SIG-M5 (cell line): Measurements from ENCODE around the gene MEDAG.

Experiments used
- DNase-seq: peaks from one replicate; lab custom pipeline; 2025; lab: John Stamatoyannopoulos, UW

MEDAG gene

GRCh38 chr13:30872685-30873461 lies 33.2 kb upstream of the MEDAG start:
- no peak for DNase-seq

GRCh38 chr13:30873499-30873898 lies 32.6 kb upstream of the MEDAG start:
- DNase-seq = no peak

- no peak for DNase-seq
Observed at GRCh38 chr13:30874111-30874510, 32.0 kb upstream of the MEDAG start.

- DNase-seq = no peak
Observed at GRCh38 chr13:30874561-30874960, 31.5 kb upstream of the MEDAG start.

- DNase-seq = no peak
Observed at GRCh38 chr13:30877335-30877734, 28.7 kb upstream of the MEDAG start.

- no peak for DNase-seq
Observed at GRCh38 chr13:30880151-30880855, 25.8 kb upstream of the MEDAG start.

GRCh38 chr13:30880856-30881155 lies 25.3 kb upstream of the MEDAG start:
- no peak for DNase-seq

GRCh38 chr13:30881191-30881651 lies 24.9 kb upstream of the MEDAG start:
- DNase-seq = no peak

- DNase-seq = no peak
Observed at GRCh38 chr13:30882026-30882850, 23.8 kb upstream of the MEDAG start.

GRCh38 chr13:30882996-30883766 lies 22.9 kb upstream of the MEDAG start:
- no peak for DNase-seq

- no peak for DNase-seq
Observed at GRCh38 chr13:30884543-30884942, 21.5 kb upstream of the MEDAG start.

GRCh38 chr13:30889196-30889690 lies 16.8 kb upstream of the MEDAG start:
- no peak for DNase-seq

- no peak for DNase-seq
Observed at GRCh38 chr13:30892966-30893365, 13.1 kb upstream of the MEDAG start.

GRCh38 chr13:30895773-30896172 lies 10.3 kb upstream of the MEDAG start:
- no peak for DNase-seq

GRCh38 chr13:30898070-30898469 lies 8.0 kb upstream of the MEDAG start:
- no peak for DNase-seq

GRCh38 chr13:30898678-30899241 lies 7.3 kb upstream of the MEDAG start:
- DNase-seq = no peak

- DNase-seq = no peak
Observed at GRCh38 chr13:30900436-30900835, 5.6 kb upstream of the MEDAG start.

- no peak for DNase-seq
Observed at GRCh38 chr13:30900952-30901749, 4.9 kb upstream of the MEDAG start.

- no peak for DNase-seq
Observed at GRCh38 chr13:30904043-30904442, 2.0 kb upstream of the MEDAG start.

GRCh38 chr13:30906411-30907051 lies 460 bp downstream of the MEDAG start:
- DNase-seq = no peak
